Measurements from ENCODE around the gene ADAMTSL1.

Gene ADAMTSL1

DNA sequence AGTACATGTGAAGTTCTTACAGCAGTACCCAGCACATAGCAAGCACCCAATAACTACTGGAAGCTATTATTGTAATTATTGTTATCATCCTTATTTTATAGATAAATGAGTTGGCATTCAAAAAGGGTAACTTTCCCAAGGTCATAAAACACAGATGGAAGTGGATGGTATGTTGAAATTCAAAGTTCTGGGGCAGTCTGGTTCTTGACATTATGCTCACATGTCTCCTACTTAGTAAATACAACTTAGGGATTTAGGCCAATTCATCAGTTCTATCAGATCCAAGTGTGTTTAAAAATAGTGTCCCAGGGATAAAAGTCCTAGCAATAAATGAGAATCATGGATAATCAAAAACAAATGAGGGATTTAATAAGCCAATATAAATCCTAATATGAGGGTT is 265.2 kb downstream of the ADAMTSL1 start:
- no peak overlapping the region for H3K4me3 ChIP-seq (ENCODE audit: low read length)
- TF ChIP-seq, protein P1, sequence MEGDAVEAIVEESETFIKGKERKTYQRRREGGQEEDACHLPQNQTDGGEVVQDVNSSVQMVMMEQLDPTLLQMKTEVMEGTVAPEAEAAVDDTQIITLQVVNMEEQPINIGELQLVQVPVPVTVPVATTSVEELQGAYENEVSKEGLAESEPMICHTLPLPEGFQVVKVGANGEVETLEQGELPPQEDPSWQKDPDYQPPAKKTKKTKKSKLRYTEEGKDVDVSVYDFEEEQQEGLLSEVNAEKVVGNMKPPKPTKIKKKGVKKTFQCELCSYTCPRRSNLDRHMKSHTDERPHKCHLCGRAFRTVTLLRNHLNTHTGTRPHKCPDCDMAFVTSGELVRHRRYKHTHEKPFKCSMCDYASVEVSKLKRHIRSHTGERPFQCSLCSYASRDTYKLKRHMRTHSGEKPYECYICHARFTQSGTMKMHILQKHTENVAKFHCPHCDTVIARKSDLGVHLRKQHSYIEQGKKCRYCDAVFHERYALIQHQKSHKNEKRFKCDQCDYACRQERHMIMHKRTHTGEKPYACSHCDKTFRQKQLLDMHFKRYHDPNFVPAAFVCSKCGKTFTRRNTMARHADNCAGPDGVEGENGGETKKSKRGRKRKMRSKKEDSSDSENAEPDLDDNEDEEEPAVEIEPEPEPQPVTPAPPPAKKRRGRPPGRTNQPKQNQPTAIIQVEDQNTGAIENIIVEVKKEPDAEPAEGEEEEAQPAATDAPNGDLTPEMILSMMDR (IDR thresholded peaks at IDR 0.05; ENCODE audit: insufficient read depth, low read depth, low read length, missing control alignments), result no peak
- no peak for DNase-seq (ENCODE audit: low read depth)

DNA sequence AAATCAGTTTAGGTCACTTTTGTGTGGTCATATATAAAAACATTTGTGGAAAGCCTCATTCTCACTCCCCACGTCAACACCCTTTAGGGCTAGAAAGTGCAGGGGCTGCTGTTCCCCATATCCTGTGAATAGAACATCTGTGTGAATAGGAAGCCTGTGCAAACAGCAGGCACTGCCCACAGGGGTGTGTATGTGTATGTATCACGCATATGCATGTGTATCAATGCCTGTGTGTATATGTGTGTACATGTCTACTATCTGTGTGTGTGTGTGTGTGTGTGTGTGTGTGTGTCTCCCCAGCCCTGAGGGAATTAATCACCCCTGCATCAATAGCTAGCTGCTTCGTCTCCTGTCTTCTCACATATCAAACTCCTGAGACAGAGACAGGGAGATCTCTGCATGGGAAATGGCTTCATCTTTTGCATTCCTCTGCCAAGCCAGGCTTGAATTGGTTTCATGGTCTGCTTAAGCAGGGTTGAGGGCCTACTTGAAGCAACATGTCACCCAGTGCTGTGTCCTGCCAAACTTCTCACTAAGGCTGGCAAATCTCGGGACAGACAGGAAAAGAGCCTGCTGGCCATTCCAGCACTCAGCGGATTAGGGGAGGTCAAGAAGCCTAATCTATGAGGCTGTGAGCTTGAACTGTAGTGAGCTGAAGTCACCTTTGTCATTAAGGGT is 265.8 kb downstream of the ADAMTSL1 start:
- DNase-seq (ENCODE audit: low read depth), result no peak
- TF ChIP-seq, protein P1 (IDR thresholded peaks at IDR 0.05; ENCODE audit: insufficient read depth, low read depth, low read length, missing control alignments), result no peak
- no peak overlapping the region for H3K4me3 ChIP-seq (ENCODE audit: low read length)

DNA sequence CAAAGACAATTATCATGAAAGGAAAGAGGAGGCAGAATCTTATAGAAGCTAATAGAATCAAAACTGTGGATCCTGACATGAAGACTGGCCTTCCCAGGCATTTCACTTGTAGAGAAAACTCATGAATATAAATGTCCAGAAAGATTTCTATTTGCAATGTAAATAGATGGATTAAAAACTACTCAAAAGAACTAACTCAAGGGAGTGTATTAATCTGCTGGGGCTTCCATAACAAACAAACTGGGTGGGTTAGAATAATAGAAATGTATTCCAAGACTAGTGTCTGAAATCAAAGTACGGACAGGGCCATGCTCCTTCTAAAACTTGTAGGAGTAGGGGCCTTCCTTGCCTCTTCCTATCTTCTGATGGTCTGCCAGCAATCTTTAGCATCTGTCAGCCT is 267.4 kb downstream of the ADAMTSL1 start:
- no peak overlapping the region for H3K4me3 ChIP-seq (ENCODE audit: low read length)
- no peak for DNase-seq (ENCODE audit: low read depth)
- TF ChIP-seq, protein P1 (IDR thresholded peaks at IDR 0.05; ENCODE audit: insufficient read depth, low read depth, low read length, missing control alignments), result no peak

DNA sequence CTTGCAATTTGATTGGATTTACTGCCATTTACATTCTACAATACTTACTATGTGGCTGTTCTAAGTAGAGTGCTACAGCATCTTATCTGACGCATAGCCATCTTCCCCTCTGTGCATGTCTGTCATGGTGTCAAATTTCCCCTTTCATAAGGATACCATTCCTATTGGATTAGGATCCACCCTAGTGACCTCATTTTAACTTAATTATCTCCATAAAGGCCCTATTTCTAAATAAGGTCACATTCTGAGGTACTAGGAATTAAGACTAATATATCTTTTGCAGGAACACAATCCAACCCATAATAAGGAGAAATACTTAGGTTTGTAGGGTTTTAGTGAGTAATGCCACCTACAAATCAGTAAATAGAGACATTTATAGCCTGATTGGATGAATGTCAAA is 268.0 kb downstream of the ADAMTSL1 start:
- H3K4me3 ChIP-seq (ENCODE audit: low read length), result no peak overlapping the region
- no peak for DNase-seq (ENCODE audit: low read depth)
- TF ChIP-seq, protein P1 (IDR thresholded peaks at IDR 0.05; ENCODE audit: insufficient read depth, low read depth, low read length, missing control alignments), result no peak

DNA sequence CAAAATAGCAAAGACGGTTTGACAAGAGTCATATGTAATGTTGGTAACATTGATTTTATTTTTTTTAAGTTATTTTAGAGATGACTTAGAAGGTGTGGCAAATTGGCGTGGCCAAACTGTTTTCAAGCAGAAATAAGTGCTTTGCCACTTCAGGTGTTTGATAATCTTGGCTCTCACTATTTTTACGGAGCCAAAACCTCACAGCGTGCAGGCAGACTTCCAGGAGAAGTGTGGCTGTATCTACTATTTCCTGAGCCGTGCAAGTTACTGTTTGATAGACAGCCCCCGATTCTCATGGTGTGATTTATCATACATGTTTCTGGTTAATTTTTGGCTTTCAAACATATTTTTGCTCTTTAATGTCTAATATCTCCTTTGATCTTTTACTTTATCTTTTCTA is 269.5 kb downstream of the ADAMTSL1 start:
- no peak overlapping the region for H3K4me3 ChIP-seq (ENCODE audit: low read length)
- DNase-seq (ENCODE audit: low read depth), result no peak
- TF ChIP-seq, protein P1 (IDR thresholded peaks at IDR 0.05; ENCODE audit: insufficient read depth, low read depth, low read length, missing control alignments), result no peak

DNA sequence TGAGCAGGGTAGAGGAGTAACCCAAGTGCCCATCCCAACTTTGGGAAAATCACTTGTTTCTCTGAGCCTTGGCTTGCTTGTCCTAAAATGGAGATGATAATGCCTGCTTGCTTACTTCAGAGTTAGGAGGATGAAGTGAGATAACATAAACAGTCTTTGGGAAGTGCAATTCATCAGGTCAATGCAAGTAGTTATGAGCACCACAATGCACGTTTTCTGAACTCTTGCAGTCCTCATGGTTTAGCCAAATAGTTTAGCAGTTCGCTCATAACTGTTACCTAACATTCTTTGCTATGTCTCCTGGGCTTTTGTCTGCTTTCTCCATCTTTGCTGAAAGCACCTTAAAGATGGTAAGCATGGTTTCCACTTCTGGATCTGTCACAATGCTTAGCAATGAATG is 270.0 kb downstream of the ADAMTSL1 start:
- no peak overlapping the region for H3K4me3 ChIP-seq (ENCODE audit: low read length)
- TF ChIP-seq, protein P1 (IDR thresholded peaks at IDR 0.05; ENCODE audit: insufficient read depth, low read depth, low read length, missing control alignments), result no peak
- DNase-seq (ENCODE audit: low read depth), result peak; percentile 16

DNA sequence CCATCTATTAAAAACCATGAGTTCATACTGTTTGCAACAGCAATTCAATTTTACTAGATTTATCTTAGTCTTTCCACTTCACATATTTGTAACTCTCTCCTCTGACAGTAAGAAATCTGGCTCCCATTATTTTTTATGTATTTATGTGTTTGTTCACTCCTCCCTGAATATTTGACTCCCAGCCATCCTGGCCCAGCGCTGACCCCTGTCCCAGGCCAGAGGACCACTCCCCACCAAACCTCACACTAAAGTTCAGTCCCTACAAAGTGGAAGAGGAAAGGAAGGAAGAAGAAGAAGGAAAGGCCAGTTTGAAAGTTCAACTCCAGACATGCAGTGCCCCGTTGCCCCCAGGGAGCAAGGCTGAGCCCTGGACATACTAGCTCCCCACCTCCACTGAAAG is 271.8 kb downstream of the ADAMTSL1 start:
- H3K4me3 ChIP-seq (ENCODE audit: low read length), result no peak overlapping the region
- no peak for DNase-seq (ENCODE audit: low read depth)
- TF ChIP-seq, protein P1 (IDR thresholded peaks at IDR 0.05; ENCODE audit: insufficient read depth, low read depth, low read length, missing control alignments), result no peak
